Activated naive CD8-positive, alpha-beta T cell (primary cell): ENCODE measurements around the gene NEU2.
"Not testable (repeated sequence)": the region's sequence is repeated elsewhere in the genome, so short reads cannot be mapped to it uniquely, and the experiment has no call there.

Source experiments
- H3K27ac Mint-ChIP-seq: one replicate; pipeline ENCODE4 v1.8.0; 2021; ENCODE audit warnings: mixed read lengths
- H3K27me3 Mint-ChIP-seq: one replicate; pipeline ENCODE4 v1.8.0; 2021; ENCODE audit warnings: mixed read lengths
- H3K36me3 Mint-ChIP-seq: one replicate; pipeline ENCODE4 v1.8.0; 2021; ENCODE audit warnings: mixed read lengths
- H3K4me1 Mint-ChIP-seq: one replicate; pipeline ENCODE4 v1.8.0; 2021; ENCODE audit warnings: low read depth, mixed read lengths
- H3K4me3 Mint-ChIP-seq: one replicate; pipeline ENCODE4 v1.8.0; 2021; ENCODE audit warnings: mild to moderate bottlenecking, mixed read lengths
- H3K9me3 Mint-ChIP-seq: one replicate; pipeline ENCODE4 v1.8.0; 2021; ENCODE audit warnings: low read depth, mixed read lengths

The NEU2 gene

GRCh38 chr2:233064530-233065199, 32.2 kb downstream of the NEU2 start:
- peak overlapping the region; percentile 44 for H3K4me3 Mint-ChIP-seq
- peaks cover 69% of the 10 kb centered on the region for H3K4me1 Mint-ChIP-seq
- peaks cover 2% of the 10 kb centered on the region for H3K36me3 Mint-ChIP-seq
- peak overlapping the region; percentile 28 for H3K27ac Mint-ChIP-seq
- no peaks in the 10 kb centered on the region for H3K9me3 Mint-ChIP-seq
- H3K27me3 Mint-ChIP-seq = no peaks in the 10 kb centered on the region

GRCh38 chr2:233065200-233065589, 32.7 kb downstream of the NEU2 start:
- H3K27me3 Mint-ChIP-seq, H3K36me3 Mint-ChIP-seq, H3K9me3 Mint-ChIP-seq: not testable (repeated sequence)
- peak overlapping the region; percentile 28 for H3K27ac Mint-ChIP-seq
- H3K4me1 Mint-ChIP-seq = peaks cover 71% of the 10 kb centered on the region
- H3K4me3 Mint-ChIP-seq = peak overlapping the region; percentile 20

- no peaks in the 10 kb centered on the region for H3K27me3 Mint-ChIP-seq
- no peaks in the 10 kb centered on the region for H3K9me3 Mint-ChIP-seq
- H3K36me3 Mint-ChIP-seq = peaks cover 4% of the 10 kb centered on the region
- H3K4me3 Mint-ChIP-seq = no peak overlapping the region
- no peak overlapping the region for H3K27ac Mint-ChIP-seq
- peaks cover 76% of the 10 kb centered on the region for H3K4me1 Mint-ChIP-seq
Measured at GRCh38 chr2:233065954-233066470, 33.5 kb downstream of the NEU2 start.

DNA sequence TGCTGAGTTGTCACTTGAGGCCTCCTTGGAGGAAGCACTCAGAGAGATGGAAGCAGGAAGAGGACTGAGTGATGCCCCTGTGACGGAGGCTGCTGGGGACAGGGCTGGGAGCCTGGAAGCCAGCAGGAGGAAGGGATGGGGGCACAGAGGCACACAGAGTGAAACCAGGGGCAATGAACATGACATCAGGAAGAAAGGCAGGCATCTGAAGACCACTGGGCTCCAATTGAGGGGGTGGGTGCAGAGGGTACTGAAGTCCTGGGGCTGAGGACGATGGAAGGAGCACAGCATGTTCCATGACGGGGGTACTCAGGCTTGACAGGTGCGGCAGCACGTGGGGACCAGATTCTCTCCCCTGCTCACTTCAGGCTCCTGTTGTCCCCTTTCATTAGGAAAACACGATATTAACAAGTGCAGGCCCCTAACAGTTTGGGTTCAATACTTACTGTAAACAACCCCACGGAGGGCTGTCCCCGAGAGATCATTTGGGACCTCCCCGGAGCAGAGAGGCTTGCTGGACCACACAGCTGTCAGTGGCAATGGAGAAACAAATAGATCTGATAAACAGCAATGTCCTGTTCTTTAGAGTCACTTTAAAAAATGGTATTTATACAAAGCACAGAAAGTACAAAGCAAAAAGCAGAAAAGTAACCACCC, 36.4 kb downstream of the NEU2 start:
- Mint-ChIP-seq H3K9me3 (peaks cover 6% of the 10 kb centered on the region), H3K27ac (peak overlapping the region; percentile 86), H3K4me3 (no peak overlapping the region), H3K27me3 (no peaks in the 10 kb centered on the region), H3K36me3 (peaks cover 9% of the 10 kb centered on the region), H3K4me1 (peaks cover 63% of the 10 kb centered on the region)

- H3K9me3 Mint-ChIP-seq = peaks cover 6% of the 10 kb centered on the region
- peak overlapping the region; percentile 70 for H3K27ac Mint-ChIP-seq
- H3K4me3 Mint-ChIP-seq = no peak overlapping the region
- peaks cover 8% of the 10 kb centered on the region for H3K36me3 Mint-ChIP-seq
- no peaks in the 10 kb centered on the region for H3K27me3 Mint-ChIP-seq
- H3K4me1 Mint-ChIP-seq = peaks cover 39% of the 10 kb centered on the region
Measured at GRCh38 chr2:233072838-233073237, 40.4 kb downstream of the NEU2 start.

DNA sequence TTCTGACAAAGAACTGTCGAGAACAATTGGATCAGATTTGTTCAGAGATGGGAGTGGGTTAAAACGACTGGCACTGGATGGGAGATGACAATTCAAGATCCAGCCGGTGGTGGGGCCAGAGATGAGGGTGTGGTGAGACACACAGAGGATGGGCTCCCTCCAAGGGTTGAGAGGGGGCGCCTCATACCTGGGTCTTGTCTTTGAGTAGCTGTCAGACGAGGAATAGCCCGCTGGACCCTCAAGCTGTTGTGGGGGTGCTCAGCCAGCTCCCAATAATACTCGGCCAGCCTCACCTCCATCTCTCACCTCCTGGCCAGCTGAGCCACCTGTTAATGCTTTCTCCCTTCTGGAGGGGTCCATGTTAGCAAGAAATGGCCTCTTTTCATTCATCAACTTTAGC, 41.6 kb downstream of the NEU2 start:
- H3K27me3 Mint-ChIP-seq = no peaks in the 10 kb centered on the region
- H3K9me3 Mint-ChIP-seq = peaks cover 6% of the 10 kb centered on the region
- peaks cover 10% of the 10 kb centered on the region for H3K36me3 Mint-ChIP-seq
- H3K4me1 Mint-ChIP-seq = peaks cover 40% of the 10 kb centered on the region
- no peak overlapping the region for H3K4me3 Mint-ChIP-seq
- no peak overlapping the region for H3K27ac Mint-ChIP-seq

GRCh38 chr2:233075141-233075965, 42.9 kb downstream of the NEU2 start:
- Mint-ChIP-seq H3K27ac (no peak overlapping the region), H3K4me3 (no peak overlapping the region), H3K27me3 (no peaks in the 10 kb centered on the region), H3K4me1 (peaks cover 39% of the 10 kb centered on the region), H3K36me3 (peaks cover 15% of the 10 kb centered on the region), H3K9me3 (peaks cover 6% of the 10 kb centered on the region)

DNA sequence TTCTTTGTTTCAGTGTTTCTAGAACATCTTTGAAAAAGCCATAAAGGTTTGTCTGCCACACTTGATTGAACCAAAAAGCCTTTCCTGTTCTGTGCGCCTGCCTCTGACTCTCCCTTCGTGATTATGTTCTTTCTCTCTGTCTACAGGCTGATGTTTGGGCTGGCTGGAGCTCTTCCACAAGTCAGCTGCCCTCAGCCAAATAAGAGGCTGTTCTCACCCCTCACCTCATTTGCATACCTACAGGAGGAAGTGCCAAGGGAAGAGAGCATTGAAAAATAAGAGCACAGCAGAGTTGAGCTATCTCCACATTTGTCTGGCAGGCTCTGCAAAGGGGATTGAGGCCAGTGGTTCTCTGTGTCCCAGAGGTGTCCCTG, 43.5 kb downstream of the NEU2 start:
- no peak overlapping the region for H3K4me3 Mint-ChIP-seq
- no peaks in the 10 kb centered on the region for H3K27me3 Mint-ChIP-seq

GRCh38 chr2:233076749-233077148, 44.3 kb downstream of the NEU2 start:
- Mint-ChIP-seq H3K9me3 (peaks cover 2% of the 10 kb centered on the region), H3K27me3 (no peaks in the 10 kb centered on the region), H3K36me3 (peaks cover 15% of the 10 kb centered on the region), H3K4me1 (peaks cover 46% of the 10 kb centered on the region), H3K4me3 (no peak overlapping the region), H3K27ac (no peak overlapping the region)

More for the DNA sequence above, 43.5 kb downstream of the NEU2 start:
- H3K4me1 Mint-ChIP-seq = peaks cover 40% of the 10 kb centered on the region
- no peak overlapping the region for H3K27ac Mint-ChIP-seq
- peaks cover 6% of the 10 kb centered on the region for H3K9me3 Mint-ChIP-seq
- H3K36me3 Mint-ChIP-seq = peaks cover 17% of the 10 kb centered on the region

- H3K27ac Mint-ChIP-seq = peak overlapping the region; percentile 91
- no peaks in the 10 kb centered on the region for H3K27me3 Mint-ChIP-seq
- no peaks in the 10 kb centered on the region for H3K9me3 Mint-ChIP-seq
- peaks cover 65% of the 10 kb centered on the region for H3K4me1 Mint-ChIP-seq
- H3K4me3 Mint-ChIP-seq = peak overlapping the region; percentile 82
- H3K36me3 Mint-ChIP-seq = peaks cover 18% of the 10 kb centered on the region
Measured at GRCh38 chr2:233079473-233079877, 47.0 kb downstream of the NEU2 start.

GRCh38 chr2:233079953-233080835, 47.7 kb downstream of the NEU2 start:
- peak overlapping the region; percentile 25 for H3K27ac Mint-ChIP-seq
- H3K4me3 Mint-ChIP-seq = peak overlapping the region; percentile 67
- no peaks in the 10 kb centered on the region for H3K9me3 Mint-ChIP-seq
- no peaks in the 10 kb centered on the region for H3K27me3 Mint-ChIP-seq
- peaks cover 18% of the 10 kb centered on the region for H3K36me3 Mint-ChIP-seq
- H3K4me1 Mint-ChIP-seq = peaks cover 73% of the 10 kb centered on the region

DNA sequence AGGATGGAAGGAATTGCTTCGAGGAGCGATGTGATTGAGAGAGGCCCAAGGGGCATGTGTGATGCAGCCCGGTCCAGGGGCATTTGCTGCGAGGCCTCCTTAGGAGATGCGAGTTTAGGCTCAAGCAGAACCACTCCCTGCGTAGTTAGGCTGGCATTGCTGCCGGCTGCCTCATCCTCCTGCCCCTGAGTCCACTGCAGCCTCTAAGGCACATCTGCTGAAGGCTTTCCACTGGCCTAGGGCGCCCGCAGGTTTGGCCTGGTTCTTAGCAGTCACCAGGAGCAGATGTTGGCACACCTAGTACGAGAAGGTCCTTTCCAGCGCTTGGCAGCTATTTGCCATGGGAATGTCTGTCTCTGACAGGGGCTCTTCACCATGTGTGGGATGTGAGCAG, 48.4 kb downstream of the NEU2 start:
- peak overlapping the region; percentile 84 for H3K27ac Mint-ChIP-seq
- H3K27me3 Mint-ChIP-seq = no peaks in the 10 kb centered on the region
- peak overlapping the region; percentile 67 for H3K4me3 Mint-ChIP-seq
- H3K36me3 Mint-ChIP-seq = peaks cover 21% of the 10 kb centered on the region
- no peaks in the 10 kb centered on the region for H3K9me3 Mint-ChIP-seq
- peaks cover 79% of the 10 kb centered on the region for H3K4me1 Mint-ChIP-seq

- Mint-ChIP-seq H3K4me3 (peak overlapping the region; percentile 65), H3K27me3 (no peaks in the 10 kb centered on the region), H3K27ac (peak overlapping the region; percentile 84), H3K36me3 (peaks cover 21% of the 10 kb centered on the region), H3K4me1 (peaks cover 81% of the 10 kb centered on the region), H3K9me3 (no peaks in the 10 kb centered on the region)
Measured at GRCh38 chr2:233081232-233081730, 48.8 kb downstream of the NEU2 start.

- Mint-ChIP-seq H3K27me3 (no peaks in the 10 kb centered on the region), H3K36me3 (peaks cover 22% of the 10 kb centered on the region), H3K27ac (peak overlapping the region; percentile 84), H3K4me1 (peaks cover 86% of the 10 kb centered on the region), H3K4me3 (peak overlapping the region; percentile 65), H3K9me3 (no peaks in the 10 kb centered on the region)
Measured at GRCh38 chr2:233081731-233082221, 49.3 kb downstream of the NEU2 start.
